ENCODE data around the gene CLDN3.

DNA sequence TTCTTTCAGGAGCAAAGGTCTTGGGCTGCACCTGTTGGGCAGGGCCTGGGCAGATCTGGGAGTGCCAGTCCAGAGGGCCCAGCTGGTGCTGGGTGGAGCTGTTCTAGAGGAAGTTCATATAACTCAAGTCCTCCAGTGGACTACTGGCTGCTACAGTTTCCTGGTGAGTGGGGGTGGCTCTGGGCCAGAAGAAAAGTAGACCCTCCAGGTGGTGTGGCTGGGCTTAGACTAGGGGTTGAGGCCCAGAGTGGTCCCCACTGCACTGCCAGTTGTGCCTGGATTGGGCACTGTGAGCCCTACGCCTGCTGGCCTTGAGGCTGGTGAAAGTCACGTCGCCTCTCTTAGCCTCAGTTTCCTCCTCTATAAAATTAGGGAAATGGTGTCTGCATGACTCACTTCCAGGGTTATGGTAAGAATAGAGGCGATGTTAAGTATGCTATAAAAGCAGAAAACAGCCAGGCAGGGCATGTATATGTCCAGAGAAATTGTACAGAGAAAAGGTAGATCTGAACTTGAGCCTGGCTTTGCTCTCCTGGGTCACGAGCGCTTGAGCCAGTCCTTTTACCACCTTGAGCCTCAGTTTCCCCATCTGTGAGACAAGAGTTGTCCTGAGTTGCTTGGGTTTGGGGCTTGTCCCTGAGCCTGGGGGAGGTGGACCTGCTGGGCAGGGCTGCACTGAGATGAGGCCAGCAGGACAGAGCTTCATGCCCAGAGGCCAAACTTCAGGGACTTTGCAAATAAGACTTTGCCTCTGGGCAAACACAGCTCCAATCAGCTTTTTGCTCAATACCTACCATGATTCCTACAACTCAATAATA, 3.8 kb upstream of the CLDN3 start:
- TF ChIP-seq EZH2 (IDR thresholded peaks at IDR 0.05; ENCODE audit: low read length, unreplicated experiment) (no peak), CTCF (conservative IDR thresholded peaks at IDR 0.05; ENCODE audit: low read depth, low read length) (no peak), EZH2phosphoT487 (IDR thresholded peaks at IDR 0.05; ENCODE audit: borderline replicate concordance, low read length) (no peak)
